GM12878 (cell line): ENCODE results near the gene IL17B. TPM values are rescaled to one million over a fixed set of nuclear protein-coding genes. Genes with fewer than 3 reads are reported as not detected.

Experiments used
- ATAC-seq: fragments of 200-7000 bp; cut with Tn5 transposase; 3 replicates; pipeline ENCODE4 v1.9.1; 2020; ENCODE audit warnings: mild to moderate bottlenecking, moderate library complexity
- BruUV-seq: library from RNA; stranded (reverse); fragments of 400-500 nt; replicated peaks from 2 replicates; lab custom pipeline; 2021; lab: Mats Ljungman, UMichigan
- CTCF ChIA-PET: fragments of 300-600 bp; sonication (Branson Sonifier 250); formaldehyde crosslinking; extraction: SDS; loops from one replicate; lab custom pipeline; 2021; ENCODE audit warnings: inconsistent platforms; lab: Yijun Ruan, JAX
- POLR2A ChIA-PET: fragments of 350-600 bp; formaldehyde crosslinking; extraction: SDS; loops from one replicate; lab custom pipeline; 2021; ENCODE audit warnings: inconsistent platforms; lab: Charles Lee
- RAD21 ChIA-PET: fragments of 300-600 bp; sonication (Branson Sonifier 250); formaldehyde crosslinking; loops from one replicate; lab custom pipeline; 2023; ENCODE audit warnings: antibody characterized with exemption; ENCODE audit not compliant: unreplicated experiment; lab: Charles Lee
- SMC1A ChIA-PET: fragments of 300-600 bp; sonication (Branson Sonifier 250); formaldehyde crosslinking; loops from one replicate; lab custom pipeline; 2023; ENCODE audit not compliant: unreplicated experiment, uncharacterized antibody; lab: Charles Lee
- DNase-seq: peaks from one replicate; pipeline ENCODE4 v3.0.0-alpha.2; 2011; ENCODE audit warnings: low read depth, low spot score
- FAIRE-seq: peaks from 3 replicates; lab custom pipeline; 2011; peaks lifted over from hg19 to GRCh38; lab: Jason Lieb, UNC
- H2AFZ ChIP-seq: 2 replicates; pipeline ENCODE4 v1.6.0; 2011; ENCODE audit warnings: low read depth, low read length, control low read depth; ENCODE audit not compliant: control insufficient read depth
- H3K27ac ChIP-seq: 2 replicates; pipeline ENCODE4 v1.5.1; 2011; ENCODE audit warnings: control low read depth; ENCODE audit not compliant: control insufficient read depth, insufficient read depth
- H3K27me3 ChIP-seq, 2 experiments: replicated peaks in 1 of 2; 2 replicates each; pipeline versions ENCODE4 v1.6.0 to v1.6.1; 2011; ENCODE audit warnings: low read length in 1 of 2; ENCODE audit not compliant: control insufficient read depth in 2 of 2, insufficient read depth in 2 of 2
- H3K36me3 ChIP-seq, 2 experiments: 2 replicates each; pipeline ENCODE4 v1.5.1; 2011; ENCODE audit warnings: low read length in 1 of 2; ENCODE audit not compliant: control insufficient read depth in 2 of 2, insufficient read depth in 2 of 2
- H3K4me1 ChIP-seq: 2 replicates; pipeline ENCODE4 v1.6.1; 2011; ENCODE audit warnings: mild to moderate bottlenecking, low read length, moderate library complexity, mixed read lengths; ENCODE audit not compliant: control insufficient read depth, insufficient read depth
- H3K4me2 ChIP-seq: 2 replicates; pipeline ENCODE4 v1.6.0; 2011; ENCODE audit warnings: control low read depth; ENCODE audit not compliant: control insufficient read depth, insufficient read depth
- H3K4me3 ChIP-seq: fragments of 200-600 bp; sonication (generic); 2 replicates; pipeline ENCODE4 v1.5.1; 2016
- H3K79me2 ChIP-seq: 2 replicates; pipeline ENCODE4 v1.6.0; 2011; ENCODE audit warnings: low read length; ENCODE audit not compliant: control insufficient read depth, insufficient read depth
- H3K9ac ChIP-seq: 2 replicates; pipeline ENCODE4 v1.8.0; 2011; ENCODE audit warnings: low read length, control low read depth, mixed read lengths; ENCODE audit not compliant: control insufficient read depth, insufficient read depth
- H3K9me3 ChIP-seq: replicated peaks from 3 replicates; pipeline ENCODE4 v1.5.1; 2011; ENCODE audit warnings: mild to moderate bottlenecking, low read length; ENCODE audit not compliant: control insufficient read depth, insufficient read depth
- H4K20me1 ChIP-seq: 2 replicates; pipeline ENCODE4 v1.6.0; 2011; ENCODE audit not compliant: control insufficient read depth, insufficient read depth
- CHD2 ChIP-seq: IDR thresholded peaks from 2 replicates; pipeline ENCODE4 v1.6.1; 2011; ENCODE audit warnings: low read depth, low read length, improper control_type of control experiment, borderline replicate concordance
- EGR1 ChIP-seq, 2 experiments: IDR thresholded peaks; 1 replicate in 1 of 2; 2 replicates in 1 of 2; pipeline ENCODE4 v1.6.1; 2011 to 2012; ENCODE audit warnings: low read depth in 2 of 2, low read length in 2 of 2, borderline replicate concordance in 1 of 2, mild to moderate bottlenecking in 1 of 2, moderate library complexity in 1 of 2
- KDM1A ChIP-seq: fragments of 200-600 bp; sonication (generic); IDR thresholded peaks from 2 replicates; pipeline ENCODE4 v1.6.1; 2016; ENCODE audit warnings: borderline replicate concordance
- MYB ChIP-seq: fragments of 150-350 bp; IDR thresholded peaks from 2 replicates; pipeline ENCODE4 v1.6.1; 2014; ENCODE audit warnings: mild to moderate bottlenecking, low read depth, low read length, borderline replicate concordance
- NFYA ChIP-seq: IDR thresholded peaks from 2 replicates; pipeline ENCODE4 v1.6.1; 2011; ENCODE audit warnings: low read depth, mild to moderate bottlenecking, low read length, improper control_type of control experiment, borderline replicate concordance
- PML ChIP-seq: IDR thresholded peaks from 2 replicates; pipeline ENCODE4 v1.6.1; 2012; ENCODE audit warnings: low read length, inconsistent platforms
- in situ Hi-C: fragments of 300-500 bp; cut with MboI; formaldehyde crosslinking; loops from 9 replicates; pipeline ENCODE4 v1.14.3; 2018; ENCODE audit warnings: mixed read lengths
- intact Hi-C: fragments of 100-400 bp; cut with micrococcal nuclease; formaldehyde crosslinking; loops from one replicate; pipeline ENCODE4 v1.14.2; 2022; ENCODE audit not compliant: unreplicated experiment
- polyA plus RNA-seq, 11 experiments: library from polyadenylated mRNA; depleted of rRNA in 4 of 11; unstranded in 6 of 11; stranded (reverse) in 5 of 11; fragments of >200 nt; fragmentation: Nextera tagmentation in 4 of 11; fragmentation: Illumina TruSeq in 1 of 11; extraction: Ambion mirVana in 4 of 11; extraction: Trizol in 1 of 11; gene quantifications; 1 replicate in 1 of 11; 2 replicates in 10 of 11; pipeline versions ENCODE4 v1.2.1 to v1.2.3, GENCODE V29; 2011 to 2016; ENCODE audit warnings: inconsistent platforms in 2 of 11, missing spikeins in 2 of 11, low read depth in 1 of 11
- total RNA-seq, 4 experiments: library from RNA; depleted of rRNA in 3 of 4; stranded (reverse); fragments of >200 nt in 3 of 4; fragmentation: Illumina TruSeq in 1 of 4; extraction: Trizol in 1 of 4; gene quantifications; 2 replicates each; pipeline versions ENCODE4 v1.2.1 to v1.2.3, GENCODE V29; 2013 to 2021
- TF ChIP-seq, protein P1 (sequence below): IDR thresholded peaks from 2 replicates; pipeline ENCODE4 v1.6.1; 2012; ENCODE audit warnings: low read length, inconsistent platforms
- TF ChIP-seq, protein P2 (sequence below), 3 experiments: IDR thresholded peaks in 2 of 3; conservative IDR thresholded peaks in 1 of 3; 2 replicates each; pipeline ENCODE4 v1.5.1; 2011; ENCODE audit warnings: low read depth in 3 of 3, low read length in 3 of 3, mild to moderate bottlenecking in 3 of 3, control low read depth in 2 of 3, moderate library complexity in 2 of 3, inconsistent platforms in 1 of 3, mixed read lengths in 1 of 3; ENCODE audit not compliant: control insufficient read depth in 2 of 3, insufficient read depth in 1 of 3; ENCODE audit errors: extremely low read depth in 1 of 3
- TF ChIP-seq, protein P3 (sequence below): fragments of 450-650 bp; IDR thresholded peaks from 2 replicates; pipeline ENCODE4 v1.6.1; 2017; ENCODE audit warnings: antibody characterized with exemption, mild to moderate bottlenecking, moderate library complexity
- TF ChIP-seq, protein P4 (sequence below): IDR thresholded peaks from 2 replicates; pipeline ENCODE4 v1.6.1; 2011; ENCODE audit warnings: low read depth, mild to moderate bottlenecking, low read length, moderate library complexity, borderline replicate concordance; ENCODE audit errors: extremely low read depth
- TF ChIP-seq, protein P5 (sequence below): fragments of 450-650 bp; IDR thresholded peaks from 2 replicates; pipeline ENCODE4 v1.6.1; 2017; ENCODE audit warnings: mild to moderate bottlenecking, moderate library complexity

IL17B gene
- total and polyA plus RNA-seq, 10 of the 15 experiments (the other 5 are each of a cell fraction or from before 2014, with no cell fraction given) = not detected

DNA sequence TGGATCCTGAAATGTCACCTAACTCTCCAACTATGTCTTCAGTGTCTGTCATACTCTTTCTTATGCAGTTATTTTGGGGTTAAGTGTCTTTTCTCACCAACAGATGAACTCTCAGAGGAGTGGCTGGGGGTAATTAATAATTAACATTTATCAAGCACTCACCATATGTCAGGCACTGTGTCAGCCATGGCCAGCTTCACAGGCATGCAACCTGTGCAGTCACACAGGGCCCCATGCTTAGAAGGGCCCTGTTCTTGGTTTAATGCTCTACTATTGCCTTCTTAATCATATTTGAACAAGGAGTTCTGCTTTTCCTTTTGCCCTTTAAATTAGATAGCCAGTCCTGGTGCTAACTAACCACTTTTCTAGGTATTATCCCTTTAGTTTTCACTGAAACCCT is 37.2 kb downstream of the IL17B start:
- H3K9ac ChIP-seq = no peak overlapping the region
- TF ChIP-seq CHD2 (no peak), NFYA (no peak), KDM1A (no peak), PML (no peak), MYB (no peak), EGR1 (IDR thresholded peaks at IDR 0.05; ENCODE audit: borderline replicate concordance in 1 of 2, low read depth in 2 of 2, low read length in 2 of 2) (no peak)
- TF ChIP-seq, protein P1, sequence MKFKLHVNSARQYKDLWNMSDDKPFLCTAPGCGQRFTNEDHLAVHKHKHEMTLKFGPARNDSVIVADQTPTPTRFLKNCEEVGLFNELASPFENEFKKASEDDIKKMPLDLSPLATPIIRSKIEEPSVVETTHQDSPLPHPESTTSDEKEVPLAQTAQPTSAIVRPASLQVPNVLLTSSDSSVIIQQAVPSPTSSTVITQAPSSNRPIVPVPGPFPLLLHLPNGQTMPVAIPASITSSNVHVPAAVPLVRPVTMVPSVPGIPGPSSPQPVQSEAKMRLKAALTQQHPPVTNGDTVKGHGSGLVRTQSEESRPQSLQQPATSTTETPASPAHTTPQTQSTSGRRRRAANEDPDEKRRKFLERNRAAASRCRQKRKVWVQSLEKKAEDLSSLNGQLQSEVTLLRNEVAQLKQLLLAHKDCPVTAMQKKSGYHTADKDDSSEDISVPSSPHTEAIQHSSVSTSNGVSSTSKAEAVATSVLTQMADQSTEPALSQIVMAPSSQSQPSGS = no peak
- TF ChIP-seq, protein P2, sequence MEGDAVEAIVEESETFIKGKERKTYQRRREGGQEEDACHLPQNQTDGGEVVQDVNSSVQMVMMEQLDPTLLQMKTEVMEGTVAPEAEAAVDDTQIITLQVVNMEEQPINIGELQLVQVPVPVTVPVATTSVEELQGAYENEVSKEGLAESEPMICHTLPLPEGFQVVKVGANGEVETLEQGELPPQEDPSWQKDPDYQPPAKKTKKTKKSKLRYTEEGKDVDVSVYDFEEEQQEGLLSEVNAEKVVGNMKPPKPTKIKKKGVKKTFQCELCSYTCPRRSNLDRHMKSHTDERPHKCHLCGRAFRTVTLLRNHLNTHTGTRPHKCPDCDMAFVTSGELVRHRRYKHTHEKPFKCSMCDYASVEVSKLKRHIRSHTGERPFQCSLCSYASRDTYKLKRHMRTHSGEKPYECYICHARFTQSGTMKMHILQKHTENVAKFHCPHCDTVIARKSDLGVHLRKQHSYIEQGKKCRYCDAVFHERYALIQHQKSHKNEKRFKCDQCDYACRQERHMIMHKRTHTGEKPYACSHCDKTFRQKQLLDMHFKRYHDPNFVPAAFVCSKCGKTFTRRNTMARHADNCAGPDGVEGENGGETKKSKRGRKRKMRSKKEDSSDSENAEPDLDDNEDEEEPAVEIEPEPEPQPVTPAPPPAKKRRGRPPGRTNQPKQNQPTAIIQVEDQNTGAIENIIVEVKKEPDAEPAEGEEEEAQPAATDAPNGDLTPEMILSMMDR (IDR thresholded peaks at IDR 0.05 in 2 of 3, conservative IDR thresholded peaks at IDR 0.05 in 1 of 3; ENCODE audit: control insufficient read depth in 2 of 3, extremely low read depth in 1 of 3, insufficient read depth in 1 of 3, low read depth in 3 of 3, low read length in 3 of 3) = no peak
- TF ChIP-seq, protein P3, sequence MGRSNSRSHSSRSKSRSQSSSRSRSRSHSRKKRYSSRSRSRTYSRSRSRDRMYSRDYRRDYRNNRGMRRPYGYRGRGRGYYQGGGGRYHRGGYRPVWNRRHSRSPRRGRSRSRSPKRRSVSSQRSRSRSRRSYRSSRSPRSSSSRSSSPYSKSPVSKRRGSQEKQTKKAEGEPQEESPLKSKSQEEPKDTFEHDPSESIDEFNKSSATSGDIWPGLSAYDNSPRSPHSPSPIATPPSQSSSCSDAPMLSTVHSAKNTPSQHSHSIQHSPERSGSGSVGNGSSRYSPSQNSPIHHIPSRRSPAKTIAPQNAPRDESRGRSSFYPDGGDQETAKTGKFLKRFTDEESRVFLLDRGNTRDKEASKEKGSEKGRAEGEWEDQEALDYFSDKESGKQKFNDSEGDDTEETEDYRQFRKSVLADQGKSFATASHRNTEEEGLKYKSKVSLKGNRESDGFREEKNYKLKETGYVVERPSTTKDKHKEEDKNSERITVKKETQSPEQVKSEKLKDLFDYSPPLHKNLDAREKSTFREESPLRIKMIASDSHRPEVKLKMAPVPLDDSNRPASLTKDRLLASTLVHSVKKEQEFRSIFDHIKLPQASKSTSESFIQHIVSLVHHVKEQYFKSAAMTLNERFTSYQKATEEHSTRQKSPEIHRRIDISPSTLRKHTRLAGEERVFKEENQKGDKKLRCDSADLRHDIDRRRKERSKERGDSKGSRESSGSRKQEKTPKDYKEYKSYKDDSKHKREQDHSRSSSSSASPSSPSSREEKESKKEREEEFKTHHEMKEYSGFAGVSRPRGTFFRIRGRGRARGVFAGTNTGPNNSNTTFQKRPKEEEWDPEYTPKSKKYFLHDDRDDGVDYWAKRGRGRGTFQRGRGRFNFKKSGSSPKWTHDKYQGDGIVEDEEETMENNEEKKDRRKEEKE = no peak
- TF ChIP-seq, protein P4, sequence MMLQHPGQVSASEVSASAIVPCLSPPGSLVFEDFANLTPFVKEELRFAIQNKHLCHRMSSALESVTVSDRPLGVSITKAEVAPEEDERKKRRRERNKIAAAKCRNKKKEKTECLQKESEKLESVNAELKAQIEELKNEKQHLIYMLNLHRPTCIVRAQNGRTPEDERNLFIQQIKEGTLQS = no peak
- TF ChIP-seq, protein P5, sequence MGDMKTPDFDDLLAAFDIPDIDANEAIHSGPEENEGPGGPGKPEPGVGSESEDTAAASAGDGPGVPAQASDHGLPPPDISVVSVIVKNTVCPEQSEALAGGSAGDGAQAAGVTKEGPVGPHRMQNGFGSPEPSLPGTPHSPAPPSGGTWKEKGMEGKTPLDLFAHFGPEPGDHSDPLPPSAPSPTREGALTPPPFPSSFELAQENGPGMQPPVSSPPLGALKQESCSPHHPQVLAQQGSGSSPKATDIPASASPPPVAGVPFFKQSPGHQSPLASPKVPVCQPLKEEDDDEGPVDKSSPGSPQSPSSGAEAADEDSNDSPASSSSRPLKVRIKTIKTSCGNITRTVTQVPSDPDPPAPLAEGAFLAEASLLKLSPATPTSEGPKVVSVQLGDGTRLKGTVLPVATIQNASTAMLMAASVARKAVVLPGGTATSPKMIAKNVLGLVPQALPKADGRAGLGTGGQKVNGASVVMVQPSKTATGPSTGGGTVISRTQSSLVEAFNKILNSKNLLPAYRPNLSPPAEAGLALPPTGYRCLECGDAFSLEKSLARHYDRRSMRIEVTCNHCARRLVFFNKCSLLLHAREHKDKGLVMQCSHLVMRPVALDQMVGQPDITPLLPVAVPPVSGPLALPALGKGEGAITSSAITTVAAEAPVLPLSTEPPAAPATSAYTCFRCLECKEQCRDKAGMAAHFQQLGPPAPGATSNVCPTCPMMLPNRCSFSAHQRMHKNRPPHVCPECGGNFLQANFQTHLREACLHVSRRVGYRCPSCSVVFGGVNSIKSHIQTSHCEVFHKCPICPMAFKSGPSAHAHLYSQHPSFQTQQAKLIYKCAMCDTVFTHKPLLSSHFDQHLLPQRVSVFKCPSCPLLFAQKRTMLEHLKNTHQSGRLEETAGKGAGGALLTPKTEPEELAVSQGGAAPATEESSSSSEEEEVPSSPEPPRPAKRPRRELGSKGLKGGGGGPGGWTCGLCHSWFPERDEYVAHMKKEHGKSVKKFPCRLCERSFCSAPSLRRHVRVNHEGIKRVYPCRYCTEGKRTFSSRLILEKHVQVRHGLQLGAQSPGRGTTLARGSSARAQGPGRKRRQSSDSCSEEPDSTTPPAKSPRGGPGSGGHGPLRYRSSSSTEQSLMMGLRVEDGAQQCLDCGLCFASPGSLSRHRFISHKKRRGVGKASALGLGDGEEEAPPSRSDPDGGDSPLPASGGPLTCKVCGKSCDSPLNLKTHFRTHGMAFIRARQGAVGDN = no peak
- ChIA-PET SMC1A (interaction anchor here (1.1 to 1.3 kb wide), 3 partner anchors 11 to 26 kb away, joined by 3 to 4 read pairs (median 3); no protein-coding TSS in a partner anchor), POLR2A (interaction anchor here (1.3 kb wide), 1 partner anchor 12 kb away, joined by 3 read pairs; no protein-coding TSS in a partner anchor), CTCF (interaction anchor here (1.4 to 8.3 kb wide), 5 partner anchors 13 to 26 kb away, joined by 3 to 62 read pairs (median 5); no protein-coding TSS in a partner anchor), RAD21 (interaction anchor here (0.8 to 1.8 kb wide), 4 partner anchors 14 to 32 kb away, joined by 3 to 7 read pairs (median 3); partner anchors contain the start of gene PCYOX1L)
- no peaks in the 10 kb centered on the region for H3K4me1 ChIP-seq
- peaks cover 12% of the 10 kb centered on the region for H3K79me2 ChIP-seq
- no peak overlapping the region for H2AFZ ChIP-seq
- FAIRE-seq (no peak), ATAC-seq (no peak), DNase-seq (no peak)
- BruUV-seq = no TSS peak
- no peaks in the 10 kb centered on the region for H4K20me1 ChIP-seq
- H3K9me3 ChIP-seq = no peaks in the 10 kb centered on the region
- no peaks in the 10 kb centered on the region; a peak in 1 of 4 replicates for H3K27me3 ChIP-seq
- no peaks in the 10 kb centered on the region for H3K36me3 ChIP-seq
- no peak overlapping the region for H3K27ac ChIP-seq
- in situ Hi-C loops = no loop called here
- intact Hi-C loops = loop anchor here (10.0 kb wide), 1 partner anchor 537 kb away; no protein-coding TSS in a partner anchor
- H3K4me2 ChIP-seq = no peak overlapping the region
- no peak overlapping the region for H3K4me3 ChIP-seq
